Effector CD8-positive, alpha-beta T cell (primary cell): ENCODE data around the gene SLCO2A1.

Source experiments
- DNase-seq: peaks from one replicate; lab custom pipeline; 2025; lab: John Stamatoyannopoulos, UW

The SLCO2A1 gene

DNA sequence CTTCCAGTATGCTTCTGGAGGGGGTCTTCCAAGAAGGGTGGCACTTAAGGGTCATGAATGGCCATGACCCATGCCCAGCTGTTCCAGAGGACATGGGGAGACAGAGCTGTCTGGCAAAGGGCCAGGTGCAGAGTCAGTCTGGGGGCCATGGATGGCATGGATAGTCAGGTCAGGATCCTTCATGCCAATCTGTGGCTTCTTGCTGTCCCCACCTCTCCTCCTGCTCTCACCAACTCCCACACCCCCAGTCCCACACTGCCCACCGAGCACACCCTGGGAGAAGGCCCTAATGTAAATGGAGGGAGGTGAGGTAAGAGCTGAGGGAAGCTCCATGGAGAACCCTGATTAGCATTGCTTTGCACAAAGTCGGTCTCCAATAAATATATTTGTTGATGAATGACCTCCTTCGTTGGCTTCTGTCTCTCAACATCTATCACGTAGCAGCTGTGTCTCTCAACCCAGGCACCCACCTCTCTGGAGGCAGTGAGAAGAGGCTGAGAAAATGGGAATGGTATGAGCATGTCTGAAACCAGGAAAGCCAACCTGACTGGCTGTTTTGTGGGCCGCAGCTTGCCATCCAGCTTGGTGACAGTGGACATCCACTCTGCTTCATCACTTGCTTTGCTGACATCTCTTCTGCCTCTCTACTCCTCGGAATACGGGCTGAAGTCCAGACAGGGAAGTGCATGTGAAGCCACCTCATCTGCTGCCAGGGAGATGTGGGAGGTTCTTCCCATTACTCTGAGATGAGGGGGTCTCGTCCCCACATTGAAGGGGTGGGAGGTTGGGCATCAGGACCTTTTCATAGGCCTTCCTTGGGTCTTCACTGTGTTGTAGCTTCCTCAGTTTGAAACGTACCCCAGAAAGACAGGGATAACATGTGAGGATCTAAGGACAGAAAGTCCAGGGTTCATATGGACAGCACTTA, 96.4 kb downstream of the SLCO2A1 start:
- no peak for DNase-seq

DNA sequence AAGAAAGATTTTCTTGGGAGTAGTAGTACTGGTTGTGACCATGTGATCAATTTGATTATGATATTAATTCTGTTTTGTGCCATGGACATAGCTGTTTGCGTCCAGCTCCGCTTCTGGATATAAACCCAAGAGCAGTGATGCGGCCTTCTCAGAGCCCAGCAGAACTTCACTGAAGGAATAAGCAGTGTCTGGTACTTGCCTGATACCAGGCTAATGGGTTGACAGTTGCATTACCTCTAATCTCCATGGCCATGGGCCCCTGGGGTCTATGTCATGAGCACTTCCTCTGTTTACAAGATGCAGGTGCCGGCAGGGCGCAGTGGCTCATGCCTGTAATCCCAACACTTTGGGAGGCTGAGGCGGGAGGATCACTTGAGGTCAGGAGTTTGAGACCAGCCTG, 97.7 kb downstream of the SLCO2A1 start:
- no peak for DNase-seq

DNA sequence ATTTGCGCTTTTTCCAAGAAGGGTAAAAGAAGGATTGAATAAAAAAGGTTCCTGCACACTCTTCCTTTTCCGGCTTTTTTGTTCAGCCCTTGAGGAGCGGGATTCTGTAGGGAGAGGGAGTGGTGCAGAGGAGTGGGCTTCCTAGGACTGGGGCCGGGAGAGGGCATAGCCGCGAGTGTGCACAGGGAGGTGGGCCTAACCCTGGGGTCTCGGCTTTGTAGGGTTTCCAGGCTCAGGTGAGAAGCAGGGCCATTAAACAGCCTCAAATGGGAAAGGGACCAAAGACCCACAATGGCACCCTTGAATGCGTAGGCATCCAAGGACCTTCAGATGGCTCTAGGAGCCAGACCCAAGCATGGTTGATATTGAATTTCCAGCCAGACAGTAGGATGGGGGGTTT, 98.6 kb downstream of the SLCO2A1 start:
- no peak for DNase-seq

DNA sequence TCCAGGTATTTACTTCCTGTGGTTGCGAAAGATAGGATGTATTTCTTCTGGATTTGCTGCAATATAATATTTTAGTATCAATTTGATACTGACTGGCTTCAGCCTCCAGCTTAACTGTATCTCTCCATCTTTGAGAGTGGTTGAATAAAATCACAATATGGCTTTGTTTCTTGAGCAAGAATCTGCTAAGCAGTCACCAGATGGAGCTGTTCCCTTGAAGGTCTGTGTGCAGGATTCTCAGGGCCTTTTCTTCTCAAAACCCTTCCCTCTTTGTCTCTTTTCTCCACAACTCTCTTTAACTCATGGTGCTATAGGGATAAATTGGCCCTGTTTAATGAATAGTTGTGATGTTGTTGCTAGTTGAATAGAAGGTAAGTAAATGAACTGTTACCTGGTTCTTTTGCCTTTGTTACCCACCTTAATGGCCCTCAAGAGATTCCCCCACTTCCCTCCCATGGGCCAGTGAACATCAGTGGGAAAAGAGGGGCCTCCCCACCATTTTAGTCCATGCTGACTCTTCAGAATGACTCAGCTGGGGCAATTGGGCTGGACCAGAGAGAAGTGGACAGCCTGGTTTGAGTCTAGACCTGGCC, 99.3 kb downstream of the SLCO2A1 start:
- DNase-seq: no peak

DNA sequence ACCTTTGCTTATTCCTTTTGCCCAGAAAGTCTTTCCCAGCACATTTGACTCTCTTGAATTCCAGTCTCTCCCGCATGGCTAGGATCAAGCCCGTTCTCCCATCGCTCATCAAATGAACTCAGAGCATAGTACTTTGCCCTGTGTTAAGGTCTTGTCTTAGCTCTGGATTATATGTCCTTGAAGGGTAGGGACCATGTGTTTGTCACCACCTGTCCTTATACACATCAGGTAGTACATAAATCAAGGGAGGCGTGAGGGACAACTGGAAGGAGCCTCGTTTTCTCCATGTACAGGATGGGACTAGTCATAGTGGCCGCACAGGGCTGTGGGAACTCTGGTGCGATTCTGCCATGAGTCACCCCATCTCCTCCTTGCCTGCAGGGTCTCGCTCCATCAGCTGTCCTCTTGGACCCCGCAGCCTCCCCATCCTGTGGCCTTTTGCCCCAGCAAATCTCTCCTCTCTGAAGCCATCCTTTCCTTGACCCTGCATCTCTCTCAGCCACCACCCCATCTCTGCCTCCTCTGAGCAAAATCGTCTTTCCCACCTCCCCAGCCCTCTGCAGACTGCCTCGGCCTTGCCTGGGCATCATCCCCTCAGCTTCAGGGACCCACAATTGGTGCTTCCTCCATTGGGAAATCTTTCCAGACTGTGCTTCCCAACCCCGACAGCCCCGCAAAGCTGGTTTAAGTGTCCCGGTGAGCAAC, 100.7 kb downstream of the SLCO2A1 start:
- no peak for DNase-seq

DNA sequence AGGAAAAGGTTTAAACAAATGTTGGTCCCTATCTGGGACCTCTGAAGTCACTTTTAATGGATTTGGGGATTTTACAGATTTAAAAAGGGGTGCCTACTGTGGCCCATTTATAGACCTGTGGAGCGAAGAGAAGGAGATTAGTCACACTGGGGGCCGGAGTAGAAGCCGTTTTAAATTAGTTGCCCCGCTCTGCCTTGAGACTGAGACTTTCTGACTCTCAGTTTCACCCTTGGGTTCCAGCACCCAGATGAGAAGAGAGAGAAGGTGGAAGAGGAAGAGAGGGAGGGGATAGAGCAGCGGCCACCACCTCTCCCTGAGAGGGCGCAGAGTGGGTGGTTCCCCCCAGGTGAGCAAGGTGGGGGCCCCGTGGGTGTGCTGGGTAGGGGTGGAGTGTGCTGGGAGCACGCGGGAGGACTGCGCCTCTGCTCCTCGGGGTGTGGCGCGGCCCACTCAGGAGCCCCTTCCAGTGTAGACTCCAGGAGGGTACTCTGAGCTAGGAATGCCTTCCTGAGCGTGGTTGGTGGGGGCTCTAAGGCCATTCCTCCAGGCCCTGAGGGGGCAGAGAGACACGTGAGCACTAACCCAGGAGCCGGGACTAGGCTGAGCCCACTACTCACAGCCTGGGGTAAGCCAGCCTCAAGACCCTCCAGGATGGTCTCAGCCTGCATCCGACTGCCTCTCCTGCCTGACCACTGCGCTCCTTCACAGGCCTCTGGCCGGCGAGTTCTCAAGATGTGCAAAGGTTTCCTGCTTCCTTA, 101.4 kb downstream of the SLCO2A1 start:
- no peak for DNase-seq

DNA sequence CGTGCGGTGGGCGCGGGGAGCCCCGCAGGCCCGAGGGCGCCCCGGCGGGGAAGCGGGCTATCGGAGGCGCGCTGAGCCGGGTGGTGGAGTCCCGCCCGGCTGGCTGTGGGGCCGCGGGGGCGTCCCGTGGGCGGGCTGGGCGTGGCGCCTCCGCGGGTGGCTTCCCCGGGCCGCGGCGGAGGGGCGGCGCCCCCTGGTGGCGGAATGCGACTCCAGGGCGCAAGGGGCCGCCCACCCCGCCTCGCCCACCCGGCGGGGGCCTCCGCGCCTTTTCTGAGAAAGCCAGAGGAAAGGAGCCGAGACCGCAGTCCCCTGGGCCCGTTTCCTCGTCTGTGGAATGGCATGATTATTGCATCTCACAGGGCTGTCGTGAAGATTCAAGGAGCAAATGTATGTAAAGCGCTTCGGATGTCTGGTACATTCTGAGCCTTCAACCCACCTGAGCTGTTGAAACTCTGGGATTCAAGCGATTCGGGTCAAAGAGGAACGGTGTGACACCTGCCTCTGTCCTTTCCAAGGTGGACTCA, 102.1 kb downstream of the SLCO2A1 start:
- peak; percentile 75 for DNase-seq

DNA sequence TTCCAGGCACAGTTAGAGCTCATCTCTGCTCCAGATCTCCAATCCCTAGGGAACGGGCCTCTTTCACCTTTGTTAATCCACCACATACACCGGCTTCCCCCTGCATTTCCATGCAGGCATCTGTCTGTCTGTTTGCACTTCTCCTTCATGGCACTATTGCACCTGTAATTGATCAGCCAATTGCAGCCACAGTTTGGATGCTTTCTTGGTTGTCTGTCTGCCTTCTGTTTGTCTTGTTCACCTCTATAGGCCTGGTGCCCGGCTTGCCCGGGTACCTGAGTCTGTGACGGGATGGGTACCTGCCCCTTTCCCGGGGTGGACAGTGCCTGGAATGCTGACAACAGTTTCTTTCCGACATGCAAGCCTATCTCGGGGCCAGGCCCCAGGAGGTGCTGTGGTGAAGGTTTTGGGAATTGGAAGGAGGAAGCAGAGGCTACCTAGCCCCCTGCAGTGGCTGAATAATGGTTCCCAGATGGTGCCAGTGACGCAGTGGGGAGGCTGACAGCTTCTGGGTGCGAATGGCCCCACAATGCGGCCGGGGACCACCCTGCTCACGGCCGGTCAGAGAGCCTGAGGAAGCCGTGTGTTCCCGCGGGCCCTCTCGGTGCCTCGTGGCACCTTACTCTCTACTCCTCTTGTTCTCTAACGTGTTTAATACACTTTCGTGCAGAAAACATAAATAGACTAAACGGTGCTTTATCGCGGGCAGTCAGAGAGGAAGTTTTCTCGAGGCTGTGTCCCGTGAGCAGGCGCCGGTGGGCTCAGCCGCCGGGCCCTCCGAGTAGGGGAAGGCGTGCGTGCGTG, 102.8 kb downstream of the SLCO2A1 start:
- no peak for DNase-seq

DNA sequence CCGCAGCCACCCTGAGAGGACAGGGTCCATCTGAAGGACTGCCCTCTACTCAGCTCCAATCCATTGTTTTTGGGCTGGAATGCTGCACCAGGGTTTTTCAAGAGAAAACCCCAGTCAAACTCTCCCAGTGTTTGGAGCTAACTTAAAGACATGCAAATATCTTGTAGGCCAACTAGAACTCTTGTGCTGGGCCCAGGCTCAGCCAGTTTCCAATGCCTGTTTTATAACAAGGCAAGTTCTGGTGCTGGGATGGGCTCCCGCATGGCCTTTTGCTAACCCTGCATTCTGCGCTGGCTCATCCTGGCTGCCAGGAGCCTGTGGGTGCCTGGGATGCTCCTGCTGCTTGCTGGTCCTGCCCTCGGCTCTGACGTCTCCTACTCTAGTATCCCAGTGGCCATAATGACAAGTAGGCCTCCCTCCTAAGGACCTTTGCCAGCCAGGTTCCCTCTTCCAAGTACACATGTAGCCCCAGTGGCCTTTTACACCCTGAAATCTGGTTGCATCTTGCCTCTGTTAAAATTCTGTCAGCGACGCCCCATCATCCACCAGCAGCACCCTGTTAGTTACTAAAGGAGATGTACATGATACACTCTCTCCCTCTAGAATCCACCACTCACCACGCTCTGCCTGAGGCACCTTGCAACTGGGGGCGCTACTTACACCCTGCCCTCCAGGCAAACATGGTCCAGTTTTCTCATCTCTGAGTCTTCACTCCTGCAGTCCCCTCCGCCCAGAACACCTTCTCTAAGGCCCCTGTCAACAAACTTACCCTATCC, 103.6 kb downstream of the SLCO2A1 start:
- no peak for DNase-seq

DNA sequence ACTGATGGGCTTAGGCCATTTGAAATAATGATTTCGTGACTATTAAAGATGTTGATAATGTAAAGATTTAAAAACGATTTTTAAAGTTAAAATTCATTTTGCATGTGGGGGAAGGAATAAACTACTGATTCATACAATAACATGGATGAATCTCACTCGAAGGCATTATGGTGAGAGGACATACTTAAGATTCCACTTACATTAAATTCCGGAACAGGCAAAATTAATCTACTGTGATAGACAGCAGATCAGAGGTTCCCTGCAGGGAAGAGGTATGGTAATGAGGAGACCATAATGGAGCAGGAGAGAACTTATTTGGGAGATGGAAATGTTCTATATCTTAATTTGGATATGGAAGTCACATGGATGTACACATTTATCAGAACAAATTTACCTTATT, 105.7 kb downstream of the SLCO2A1 start:
- no peak for DNase-seq

DNA sequence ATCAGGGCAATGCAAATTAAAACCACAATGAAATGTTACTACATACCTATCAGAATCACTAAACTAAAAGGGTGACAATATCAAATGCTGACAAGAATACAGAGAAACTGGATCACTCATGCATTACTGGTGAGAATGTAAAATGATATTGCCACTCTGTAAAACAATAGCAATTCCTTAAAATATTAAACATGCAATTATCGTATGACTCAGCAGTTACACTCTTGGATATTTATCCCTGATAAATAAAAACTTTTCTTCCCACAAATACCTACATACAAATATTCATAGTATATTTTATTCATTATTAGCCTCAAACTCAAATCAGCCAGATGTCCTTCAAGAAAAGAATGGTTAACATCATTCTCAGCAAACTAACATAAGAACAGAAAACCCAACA, 108.1 kb downstream of the SLCO2A1 start:
- no peak for DNase-seq

DNA sequence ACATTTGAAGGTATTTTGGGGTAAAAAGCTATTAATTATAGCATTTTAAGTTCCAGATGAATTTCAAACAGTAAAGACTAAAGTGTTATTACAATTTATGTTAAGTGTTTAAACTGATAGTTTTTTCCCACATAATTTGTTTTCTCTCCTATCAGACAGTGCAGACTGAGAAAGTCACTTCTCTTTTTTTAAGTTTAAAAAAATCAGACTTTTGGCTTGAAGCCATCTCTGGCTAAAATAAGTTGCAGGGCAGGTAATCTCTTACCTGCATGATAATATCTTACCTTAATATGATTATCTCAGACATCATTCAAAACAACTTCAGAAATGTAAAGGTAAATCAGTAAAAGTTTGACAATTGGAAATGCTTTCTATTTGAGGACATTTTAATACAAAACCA, 112.6 kb downstream of the SLCO2A1 start:
- DNase-seq: no peak

DNA sequence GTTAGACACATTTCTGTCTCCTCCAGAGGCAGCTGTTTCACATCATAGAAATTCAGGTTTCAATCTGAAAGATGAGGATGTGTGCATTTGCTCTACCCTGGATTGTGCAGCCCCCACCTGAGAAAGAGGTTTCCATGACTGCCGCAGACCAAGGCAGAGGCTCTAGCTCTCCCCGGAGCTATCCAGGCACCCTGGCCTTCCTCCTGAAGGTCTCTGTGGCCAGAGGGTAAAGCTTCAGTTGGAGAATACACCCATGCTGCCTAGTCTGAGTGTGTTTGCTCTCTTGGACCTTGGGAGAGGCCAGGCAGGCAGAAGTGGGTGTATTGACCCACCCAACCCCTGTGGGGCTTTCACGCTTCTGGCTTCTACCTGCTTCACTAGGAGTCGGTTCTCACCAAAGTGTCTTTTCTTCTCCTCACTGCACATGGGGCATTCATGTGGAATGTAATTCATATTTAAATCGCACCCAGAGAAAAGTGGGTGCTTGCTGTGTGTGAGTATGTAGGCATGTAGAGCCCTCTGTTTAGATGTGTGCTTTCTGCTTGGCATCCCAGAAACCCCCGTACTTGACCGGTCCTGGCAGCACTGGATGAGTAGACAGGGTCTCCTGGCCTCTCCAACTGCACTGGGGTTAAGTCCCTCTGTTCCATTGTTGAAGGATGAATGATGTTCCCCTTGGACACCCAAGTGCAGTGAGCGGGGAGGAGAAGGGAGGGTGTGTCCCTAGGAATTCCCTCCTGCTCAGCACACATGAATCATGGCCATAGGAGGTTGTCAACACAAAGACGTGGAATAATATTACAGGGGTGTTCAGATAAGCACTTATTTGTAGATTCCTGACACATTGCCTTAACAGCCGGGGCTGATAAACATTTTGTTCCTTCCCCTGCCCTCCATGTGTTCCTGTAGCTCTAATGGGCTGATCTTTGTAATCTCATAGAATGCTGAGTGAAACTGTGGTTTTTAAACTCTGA, 113.8 kb downstream of the SLCO2A1 start:
- DNase-seq: no peak

DNA sequence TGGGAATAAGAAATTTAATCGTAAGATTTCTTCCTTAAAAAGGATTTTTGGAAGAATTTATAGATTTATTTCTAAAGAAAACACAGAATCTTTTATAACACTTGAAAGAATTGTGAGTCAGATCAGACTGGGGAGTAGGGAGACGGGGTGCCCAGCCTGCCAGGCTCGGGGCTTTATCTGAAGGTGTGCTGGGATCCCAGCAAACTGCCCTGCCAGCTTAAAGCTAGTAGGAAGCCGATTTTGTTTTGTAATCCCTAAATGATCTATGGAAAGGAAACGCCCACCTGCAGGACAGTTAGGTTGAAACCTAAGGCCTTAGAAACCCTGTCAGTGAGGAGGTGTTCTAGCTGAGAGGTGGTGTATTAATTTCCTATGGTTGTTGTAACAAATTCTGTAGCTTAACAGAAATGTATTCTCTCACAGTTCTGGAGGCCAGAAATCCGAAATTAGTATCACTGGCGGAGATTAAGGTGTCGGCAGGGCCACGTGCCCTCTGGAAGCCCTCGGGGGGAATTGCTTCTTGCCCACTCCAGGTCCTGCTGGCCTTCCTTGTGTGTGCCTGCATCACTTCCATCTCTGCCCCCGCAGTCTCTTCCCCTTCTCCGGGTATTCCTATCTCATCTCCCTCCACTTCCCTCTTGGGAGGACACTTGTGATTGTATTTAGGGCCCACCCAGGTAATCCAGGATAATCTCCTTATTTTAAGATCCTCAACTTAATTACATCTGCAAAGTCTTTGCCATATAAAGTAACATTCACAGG, 114.7 kb downstream of the SLCO2A1 start:
- DNase-seq: no peak

DNA sequence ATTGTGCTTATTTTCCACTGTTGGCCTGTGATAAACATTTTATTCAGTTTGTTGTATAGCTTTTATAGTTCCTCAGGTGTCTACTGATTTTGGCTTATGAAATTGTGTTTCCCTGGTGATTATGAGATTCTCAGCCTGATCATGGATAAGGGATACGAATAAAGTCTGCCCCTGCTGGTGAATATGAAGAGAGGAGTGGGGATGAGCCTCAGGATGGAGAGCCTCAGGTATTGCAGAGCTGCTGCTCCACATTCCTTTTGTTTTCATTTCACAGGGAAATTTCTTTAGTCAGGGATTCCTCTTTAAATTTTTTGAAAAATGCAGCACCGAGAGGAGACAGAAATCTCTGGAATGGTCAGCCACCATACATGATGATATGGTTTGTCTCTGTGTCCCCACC, 119.3 kb downstream of the SLCO2A1 start:
- DNase-seq: no peak

DNA sequence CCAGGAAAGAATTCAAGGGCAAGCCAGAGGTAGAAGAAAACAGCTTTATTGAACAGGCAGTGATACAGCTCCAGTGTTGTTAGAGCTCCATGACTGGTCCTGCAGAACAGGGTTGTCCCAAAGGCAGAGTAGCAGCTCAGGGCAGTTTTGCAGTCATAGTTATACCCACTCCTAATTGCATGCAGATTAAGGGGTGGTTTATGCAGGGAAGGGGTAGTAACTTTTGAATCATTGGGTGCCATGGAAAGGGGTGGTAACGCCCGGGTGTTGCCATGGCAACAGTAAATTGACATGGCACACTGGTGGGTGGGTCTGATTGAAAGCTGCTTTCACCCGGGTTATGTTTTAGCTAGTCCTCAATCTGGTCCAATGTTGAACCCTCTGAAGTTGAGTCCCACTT, 124.3 kb downstream of the SLCO2A1 start:
- DNase-seq: no peak

DNA sequence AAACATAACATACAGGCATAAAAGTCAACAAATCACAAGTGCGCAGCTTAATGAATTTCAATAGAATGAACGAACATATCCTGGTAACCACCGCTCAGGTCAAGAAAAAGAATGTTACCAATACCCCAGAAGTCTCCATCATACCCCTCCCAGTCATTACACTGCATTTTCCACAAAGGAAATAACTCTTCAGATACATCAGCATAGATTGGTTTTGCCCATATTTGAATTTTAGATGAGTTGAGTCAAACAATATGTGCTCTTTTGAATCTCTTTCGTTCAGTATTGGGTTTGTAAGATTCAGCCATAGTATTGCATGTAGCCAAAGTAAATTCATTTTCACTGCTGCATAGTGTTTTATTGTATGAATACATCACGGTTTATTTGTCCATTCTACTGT, 127.9 kb downstream of the SLCO2A1 start:
- no peak for DNase-seq

DNA sequence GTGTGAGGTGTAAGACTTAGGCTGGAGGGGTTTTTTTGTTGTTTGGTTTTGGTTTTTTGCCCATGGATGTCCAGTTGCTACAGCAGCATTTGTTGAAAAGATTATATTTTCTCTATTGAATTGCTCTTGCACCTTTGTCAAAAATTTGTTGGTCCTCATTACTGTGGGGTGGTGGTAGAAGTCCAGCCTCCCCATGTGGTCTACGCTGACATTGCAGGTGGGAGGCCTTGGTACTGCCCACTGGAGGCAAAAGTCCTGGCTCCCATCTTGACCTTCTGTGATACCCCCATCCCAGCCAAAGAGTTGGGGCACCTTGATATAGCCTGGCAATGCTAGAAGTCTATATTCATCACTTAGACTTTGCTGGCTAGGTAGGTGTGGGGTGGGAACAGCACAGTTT, 128.6 kb downstream of the SLCO2A1 start:
- no peak for DNase-seq
